HepG2 (cell line): ENCODE measurements around the gene ADAMTS16. TPM values are rescaled to one million over a fixed set of nuclear protein-coding genes. Genes with fewer than 3 reads are reported as not detected.

Experiments
- ATAC-seq: fragments of 200-7000 bp; cut with Tn5 transposase; 3 replicates; pipeline ENCODE4 v1.9.1; 2020; ENCODE audit warnings: mild to moderate bottlenecking, moderate library complexity
- BruUV-seq: library from RNA; stranded (reverse); fragments of 400-500 nt; replicated peaks from 2 replicates; lab custom pipeline; 2021; lab: Mats Ljungman, UMichigan
- CTCF ChIA-PET: fragments of 300-600 bp; formaldehyde crosslinking; extraction: SDS; loops from one replicate; lab custom pipeline; 2021; ENCODE audit warnings: low total read pairs, inconsistent platforms, low intra/inter-chr PET ratio; lab: Yijun Ruan, JAX
- POLR2A ChIA-PET: fragments of 350-600 bp; sonication (Branson Sonifier 250); formaldehyde crosslinking; loops from one replicate; lab custom pipeline; 2020; ENCODE audit warnings: antibody characterized with exemption, inconsistent platforms; lab: Yijun Ruan, JAX
- DNase-seq: peaks from one replicate; pipeline ENCODE4 v3.0.0-alpha.2; 2015; ENCODE audit warnings: low spot score
- FAIRE-seq: peaks from 3 replicates; lab custom pipeline; 2011; peaks lifted over from hg19 to GRCh38; lab: Jason Lieb, UNC
- H2AFZ ChIP-seq: one replicate; pipeline ENCODE4 v1.6.1; 2011; ENCODE audit warnings: low read length, inconsistent platforms
- H3K27ac ChIP-seq: fragments of 300-600 bp; 3 replicates; pipeline ENCODE4 v1.8.0; 2011; ENCODE audit warnings: mixed run types, mild to moderate bottlenecking, mixed read lengths, low read length, inconsistent platforms; ENCODE audit not compliant: insufficient read depth; ENCODE audit errors: extremely low read length
- H3K27me3 ChIP-seq, 2 experiments: fragments of 200-600 bp in 1 of 2; 2 replicates in 1 of 2; 3 replicates in 1 of 2; pipeline versions ENCODE4 v1.6.0 to v1.8.0; 2011; ENCODE audit warnings: low read length in 2 of 2, mild to moderate bottlenecking in 2 of 2, moderate library complexity in 2 of 2, inconsistent platforms in 1 of 2; ENCODE audit not compliant: insufficient read depth in 2 of 2, control insufficient read depth in 1 of 2
- H3K36me3 ChIP-seq, 2 experiments: fragments of 200-600 bp in 1 of 2; replicated peaks in 1 of 2; 2 replicates in 1 of 2; 3 replicates in 1 of 2; pipeline versions ENCODE4 v1.5.1 to v1.8.0; 2011; ENCODE audit warnings: low read length in 2 of 2, inconsistent platforms in 1 of 2; ENCODE audit not compliant: insufficient read depth in 2 of 2, control insufficient read depth in 1 of 2
- H3K4me1 ChIP-seq: 2 replicates; pipeline ENCODE4 v1.5.1; 2012; ENCODE audit warnings: low read length, inconsistent platforms; ENCODE audit not compliant: insufficient read depth
- H3K4me2 ChIP-seq: 2 replicates; pipeline ENCODE4 v1.6.0; 2011; ENCODE audit warnings: low read depth, low read length, inconsistent platforms
- H3K4me3 ChIP-seq, 3 experiments: fragments of 200-600 bp in 1 of 3; sonication (generic), shearing (Covaris generic) in 1 of 3; replicated peaks in 1 of 3; 2 replicates each; pipeline ENCODE4 v1.5.1; 2011 to 2016; ENCODE audit warnings: low read length in 3 of 3, inconsistent platforms in 2 of 3, low read depth in 2 of 3, mild to moderate bottlenecking in 2 of 3, control low read depth in 1 of 3, mixed read lengths in 1 of 3; ENCODE audit not compliant: insufficient read depth in 1 of 3
- H3K79me2 ChIP-seq: one replicate; pipeline ENCODE4 v1.6.1; 2011; ENCODE audit warnings: low read length, inconsistent platforms; ENCODE audit not compliant: insufficient read depth
- H3K9ac ChIP-seq: 2 replicates; pipeline ENCODE4 v1.6.0; 2011; ENCODE audit warnings: mild to moderate bottlenecking, low read depth, low read length, inconsistent platforms; ENCODE audit not compliant: insufficient read depth
- H3K9me3 ChIP-seq: 2 replicates; pipeline ENCODE4 v1.5.1; 2012; ENCODE audit warnings: mild to moderate bottlenecking, low read length
- H4K20me1 ChIP-seq: 2 replicates; pipeline ENCODE4 v1.6.0; 2011; ENCODE audit warnings: inconsistent platforms, mild to moderate bottlenecking, low read length, moderate library complexity; ENCODE audit not compliant: insufficient read depth
- ATF1 ChIP-seq: IDR thresholded peaks from 2 replicates; pipeline ENCODE4 v1.6.1; 2016; ENCODE audit warnings: mild to moderate bottlenecking, control low read depth
- ATF5 ChIP-seq: sonication (generic); formaldehyde crosslinking; IDR thresholded peaks from 2 replicates; pipeline ENCODE4 v1.4.0; 2020; ENCODE audit warnings: mild to moderate bottlenecking, low read depth, missing genetic modification reagents
- BATF2 ChIP-seq: sonication (generic); formaldehyde crosslinking; IDR thresholded peaks from 2 replicates; pipeline ENCODE4 v1.8.0; 2022; ENCODE audit warnings: mild to moderate bottlenecking, missing genetic modification reagents, moderate library complexity
- BHLHE40 ChIP-seq: IDR thresholded peaks from 2 replicates; pipeline ENCODE4 v1.6.1; 2011; ENCODE audit warnings: low read length, improper control_type of control experiment
- BORCS8-MEF2B ChIP-seq: sonication (generic); formaldehyde crosslinking; IDR thresholded peaks from 2 replicates; pipeline ENCODE4 v1.8.0; 2022; ENCODE audit warnings: mild to moderate bottlenecking, missing genetic modification reagents
- DZIP1 ChIP-seq: sonication (generic); formaldehyde crosslinking; IDR thresholded peaks from 2 replicates; pipeline ENCODE4 v1.5.0; 2020; ENCODE audit warnings: mild to moderate bottlenecking, missing genetic modification reagents
- GLI4 ChIP-seq: sonication (generic); formaldehyde crosslinking; IDR thresholded peaks from 2 replicates; pipeline ENCODE4 v1.5.1; 2020; ENCODE audit warnings: missing genetic modification reagents, mild to moderate bottlenecking, moderate library complexity, borderline replicate concordance
- NFE2L1 ChIP-seq: sonication (generic); formaldehyde crosslinking; IDR thresholded peaks from 2 replicates; pipeline ENCODE4 v1.4.0; 2020; ENCODE audit warnings: missing genetic modification reagents, mild to moderate bottlenecking, borderline replicate concordance
- PBX3 ChIP-seq: sonication (generic); formaldehyde crosslinking; IDR thresholded peaks from 2 replicates; pipeline ENCODE4 v1.8.1; 2023; ENCODE audit warnings: missing genetic modification reagents, inconsistent platforms, borderline replicate concordance
- RELA ChIP-seq: sonication (generic); formaldehyde crosslinking; IDR thresholded peaks from 2 replicates; pipeline ENCODE4 v1.4.0; 2020; ENCODE audit warnings: missing genetic modification reagents
- TCF12 ChIP-seq, 2 experiments: fragments of 450-650 bp in 1 of 2; sonication (generic) in 1 of 2; formaldehyde crosslinking in 1 of 2; IDR thresholded peaks; 2 replicates each; pipeline versions ENCODE4 v1.6.1 to v1.8.0; 2017 to 2022; ENCODE audit warnings: antibody characterized with exemption in 1 of 2, mild to moderate bottlenecking in 1 of 2, missing genetic modification reagents in 1 of 2, moderate library complexity in 1 of 2
- ZNF24 ChIP-seq: fragments of 450-650 bp; IDR thresholded peaks from 2 replicates; pipeline ENCODE4 v1.6.1; 2017; ENCODE audit warnings: antibody characterized with exemption, mild to moderate bottlenecking
- ZNF577 ChIP-seq: sonication (generic); formaldehyde crosslinking; IDR thresholded peaks from 2 replicates; pipeline ENCODE4 v1.4.0; 2020; ENCODE audit warnings: mild to moderate bottlenecking, low read depth, missing genetic modification reagents, borderline replicate concordance
- ZNF616 ChIP-seq: sonication (generic); formaldehyde crosslinking; IDR thresholded peaks from 2 replicates; pipeline ENCODE4 v1.5.0; 2020; ENCODE audit warnings: low read depth, mild to moderate bottlenecking, missing genetic modification reagents
- ZNF703 ChIP-seq: sonication (generic); formaldehyde crosslinking; IDR thresholded peaks from 2 replicates; pipeline ENCODE4 v1.5.1; 2020; ENCODE audit warnings: missing genetic modification reagents, mild to moderate bottlenecking, moderate library complexity, borderline replicate concordance
- ZNF747 ChIP-seq: sonication (generic); formaldehyde crosslinking; IDR thresholded peaks from 2 replicates; pipeline ENCODE4 v1.8.1; 2023; ENCODE audit warnings: missing genetic modification reagents, mild to moderate bottlenecking, borderline replicate concordance
- WGBS: methylation state at CpG from one replicate; pipeline ENCODE4 v1.1.6; 2017; ENCODE audit warnings: low lambda C conversion rate; 5-methylcytosine and 5-hydroxymethylcytosine counted together
- in situ Hi-C: cut with HindIII; loops from 2 replicates; pipeline ENCODE4 v1.10.0; 2017; ENCODE audit warnings: low pct_unique_long_range_greater_than_20kb; ENCODE audit not compliant: extremely low pct_ligation_motif_present
- intact Hi-C: fragments of 100-400 bp; cut with micrococcal nuclease; formaldehyde crosslinking; loops from one replicate; pipeline ENCODE4 v1.10.0; 2022; ENCODE audit not compliant: unreplicated experiment
- polyA plus RNA-seq, 8 experiments: library from polyadenylated mRNA; depleted of rRNA in 3 of 8; stranded (reverse) in 7 of 8; unstranded in 1 of 8; fragments of >200 nt; fragmentation: Illumina TruSeq in 4 of 8; extraction: Trizol in 4 of 8; gene quantifications; 2 replicates each; pipeline versions ENCODE4 v1.2.1 to v1.2.3, GENCODE V29; 2011 to 2016; ENCODE audit warnings: low read depth in 4 of 8, missing spikeins in 1 of 8, mixed read lengths in 1 of 8; ENCODE audit not compliant: insufficient read depth in 1 of 8
- total RNA-seq, 5 experiments: library from RNA; depleted of rRNA; stranded (reverse); fragments of >200 nt; fragmentation: Illumina TruSeq; extraction: Trizol; gene quantifications; 2 replicates each; pipeline ENCODE4 v1.2.3, GENCODE V29; 2016; ENCODE audit warnings: low read depth in 1 of 5

ADAMTS16 gene
- total and polyA plus RNA-seq, 2 of the 13 experiments (the other 11 are each of a cell fraction or from before 2014, with no cell fraction given) = 0.02 to 0.03 TPM

DNA sequence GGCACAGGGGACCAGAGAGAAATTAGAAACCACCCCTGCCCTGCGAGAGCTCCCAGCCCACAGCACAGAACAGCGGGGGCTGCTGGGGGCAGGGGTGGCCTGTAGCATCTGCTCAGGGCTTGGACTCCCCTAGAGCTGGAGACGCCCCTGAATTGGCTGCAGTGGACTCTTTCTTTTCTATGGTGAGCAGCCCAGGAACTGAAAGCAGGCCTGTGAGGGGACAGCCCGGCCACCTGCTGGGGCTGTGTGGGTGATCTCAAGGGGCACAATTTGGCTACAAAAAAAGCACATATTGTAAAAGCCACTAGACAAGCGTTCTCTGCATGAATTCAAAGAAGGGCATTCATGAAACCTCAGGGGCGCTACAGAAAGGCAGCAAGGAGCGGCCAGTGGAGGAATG, 224.8 kb downstream of the ADAMTS16 start:
- no peak overlapping the region for H3K4me2 ChIP-seq
- intact Hi-C loops (loop anchor here (5.0 kb wide), 1 partner anchor 57 kb away; the partner anchor contains the start of gene ICE1), in situ Hi-C loops (no loop called here)
- BruUV-seq = no TSS peak
- CTCF ChIA-PET = no interaction called here
- H3K27me3 ChIP-seq = no peaks in the 10 kb centered on the region
- H3K4me3 ChIP-seq = no peak overlapping the region
- no peak overlapping the region for H3K27ac ChIP-seq
- H2AFZ ChIP-seq = no peak overlapping the region
- no peaks in the 10 kb centered on the region for H3K79me2 ChIP-seq
- 95% methylated on average over 4 of the region's 7 CpGs for WGBS
- TF ChIP-seq ATF5 (CRISPR knock-in tag) (no peak), ZNF616 (CRISPR knock-in tag) (no peak), ATF1 (CRISPR knock-in tag) (no peak), NFE2L1 (no peak), BATF2 (CRISPR knock-in tag) (no peak), ZNF577 (CRISPR knock-in tag) (no peak), ZNF747 (no peak), BORCS8-MEF2B (CRISPR knock-in tag) (no peak), ZNF24 (no peak), RELA (CRISPR knock-in tag) (no peak), DZIP1 (no peak), ZNF703 (no peak), TCF12 (IDR thresholded peaks at IDR 0.05) (no peak), TCF12 (CRISPR knock-in tag; IDR thresholded peaks at IDR 0.05) (no peak), PBX3 (CRISPR knock-in tag) (no peak), BHLHE40 (no peak), GLI4 (CRISPR knock-in tag) (no peak)
- ATAC-seq (no peak), FAIRE-seq (no peak), DNase-seq (no peak)
- H3K9ac ChIP-seq = no peak overlapping the region
- H3K4me1 ChIP-seq = peaks cover 50% of the 10 kb centered on the region
- POLR2A ChIA-PET = no interaction called here
- H3K9me3 ChIP-seq = no peaks in the 10 kb centered on the region
- no peaks in the 10 kb centered on the region for H3K36me3 ChIP-seq
- H4K20me1 ChIP-seq = no peaks in the 10 kb centered on the region
